SU-DHL-6 (cell line): ENCODE measurements around the gene PNMA8C.

ENCODE experiments used
- H2AFZ ChIP-seq: fragments of 200-600 bp; sonication (generic); 2 replicates; pipeline ENCODE4 v1.6.1; 2014; ENCODE audit warnings: low read depth, mild to moderate bottlenecking, moderate library complexity, mixed read lengths, antibody characterized with exemption, low read length; ENCODE audit not compliant: severe bottlenecking
- H3F3A ChIP-seq: fragments of 200-600 bp; shearing (Covaris generic); 2 replicates; pipeline ENCODE4 v1.6.0; 2016; ENCODE audit warnings: antibody characterized with exemption, mild to moderate bottlenecking; ENCODE audit not compliant: insufficient read depth
- H3K27ac ChIP-seq: fragments of 200-600 bp; sonication (generic); 2 replicates; pipeline ENCODE4 v1.5.1; 2016; ENCODE audit warnings: low read depth, mild to moderate bottlenecking, low read length, moderate library complexity, mixed read lengths
- H3K27me3 ChIP-seq: fragments of 200-600 bp; sonication (generic), shearing (Covaris generic); 2 replicates; pipeline ENCODE4 v1.6.0; 2014; ENCODE audit warnings: mild to moderate bottlenecking, low read length
- H3K36me3 ChIP-seq: fragments of 200-600 bp; sonication (generic); 2 replicates; pipeline ENCODE4 v1.6.1; 2014; ENCODE audit warnings: mild to moderate bottlenecking, low read length, mixed read lengths
- H3K4me2 ChIP-seq: fragments of 300-600, 200-600 bp; shearing (Covaris generic), sonication (generic); 2 replicates; pipeline ENCODE4 v1.6.0; 2014; ENCODE audit warnings: low read length, low read depth, mild to moderate bottlenecking; ENCODE audit not compliant: poor library complexity, severe bottlenecking
- H3K4me3 ChIP-seq: fragments of 200-600 bp; sonication (generic); 2 replicates; pipeline ENCODE4 v1.5.1; 2014; ENCODE audit warnings: antibody characterized with exemption, low read length, mild to moderate bottlenecking, mixed read lengths; ENCODE audit not compliant: insufficient read depth, poor library complexity, severe bottlenecking
- H3K79me2 ChIP-seq: fragments of 200-600 bp; sonication (generic); 2 replicates; pipeline ENCODE4 v1.6.1; 2014; ENCODE audit warnings: mild to moderate bottlenecking, low read length, moderate library complexity; ENCODE audit not compliant: insufficient read depth
- H3K9ac ChIP-seq: fragments of 200-600 bp; sonication (generic); 2 replicates; pipeline ENCODE4 v1.7.0; 2014; ENCODE audit warnings: mild to moderate bottlenecking, low read length
- H3K9me2 ChIP-seq: fragments of 200-600 bp; sonication (generic); replicated peaks from 2 replicates; pipeline ENCODE4 v1.6.1; 2014; ENCODE audit warnings: low read length; ENCODE audit not compliant: insufficient read depth
- H3K9me3 ChIP-seq: fragments of 200-600 bp; sonication (generic); 2 replicates; pipeline ENCODE4 v1.6.1; 2014; ENCODE audit warnings: low read length, mixed read lengths; ENCODE audit not compliant: insufficient read depth
- H4K20me1 ChIP-seq: fragments of 200-600 bp; sonication (generic); 2 replicates; pipeline ENCODE4 v1.6.1; 2014; ENCODE audit warnings: low read depth, mild to moderate bottlenecking, antibody characterized with exemption, low read length, moderate library complexity, mixed read lengths
- EZH2phosphoT487 ChIP-seq: fragments of 200-600 bp; sonication (generic), shearing (Covaris generic); conservative IDR thresholded peaks from 2 replicates; pipeline ENCODE4 v1.6.1; 2018; ENCODE audit warnings: mild to moderate bottlenecking, antibody characterized with exemption, low read length, moderate library complexity, mixed read lengths
- TF ChIP-seq, protein P1 (sequence below): fragments of 200-600 bp; sonication (generic); IDR thresholded peaks from one replicate; pipeline ENCODE4 v1.5.1; 2017; ENCODE audit warnings: antibody characterized with exemption, mild to moderate bottlenecking, low read length, moderate library complexity; ENCODE audit not compliant: insufficient read depth, poor library complexity, severe bottlenecking

Gene PNMA8C

GRCh38 chr19:46431824-46432223 lies 3.1 kb upstream of the PNMA8C start:
- no peaks in the 10 kb centered on the region for H3K27me3 ChIP-seq
- TF ChIP-seq, protein P1, sequence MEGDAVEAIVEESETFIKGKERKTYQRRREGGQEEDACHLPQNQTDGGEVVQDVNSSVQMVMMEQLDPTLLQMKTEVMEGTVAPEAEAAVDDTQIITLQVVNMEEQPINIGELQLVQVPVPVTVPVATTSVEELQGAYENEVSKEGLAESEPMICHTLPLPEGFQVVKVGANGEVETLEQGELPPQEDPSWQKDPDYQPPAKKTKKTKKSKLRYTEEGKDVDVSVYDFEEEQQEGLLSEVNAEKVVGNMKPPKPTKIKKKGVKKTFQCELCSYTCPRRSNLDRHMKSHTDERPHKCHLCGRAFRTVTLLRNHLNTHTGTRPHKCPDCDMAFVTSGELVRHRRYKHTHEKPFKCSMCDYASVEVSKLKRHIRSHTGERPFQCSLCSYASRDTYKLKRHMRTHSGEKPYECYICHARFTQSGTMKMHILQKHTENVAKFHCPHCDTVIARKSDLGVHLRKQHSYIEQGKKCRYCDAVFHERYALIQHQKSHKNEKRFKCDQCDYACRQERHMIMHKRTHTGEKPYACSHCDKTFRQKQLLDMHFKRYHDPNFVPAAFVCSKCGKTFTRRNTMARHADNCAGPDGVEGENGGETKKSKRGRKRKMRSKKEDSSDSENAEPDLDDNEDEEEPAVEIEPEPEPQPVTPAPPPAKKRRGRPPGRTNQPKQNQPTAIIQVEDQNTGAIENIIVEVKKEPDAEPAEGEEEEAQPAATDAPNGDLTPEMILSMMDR = peak; percentile 30
- no peak for TF ChIP-seq EZH2phosphoT487
- no peaks in the 10 kb centered on the region for H4K20me1 ChIP-seq
- peaks cover 17% of the 10 kb centered on the region for H3F3A ChIP-seq
- no peak overlapping the region for H2AFZ ChIP-seq
- no peak overlapping the region for H3K4me3 ChIP-seq
- H3K36me3 ChIP-seq = no peaks in the 10 kb centered on the region
- no peaks in the 10 kb centered on the region for H3K9me3 ChIP-seq
- no peak overlapping the region for H3K9ac ChIP-seq
- H3K4me2 ChIP-seq = peak overlapping the region; percentile 51
- H3K79me2 ChIP-seq = no peaks in the 10 kb centered on the region
- peak overlapping the region; percentile 92 for H3K27ac ChIP-seq
- H3K9me2 ChIP-seq = no peaks in the 10 kb centered on the region

- no peaks in the 10 kb centered on the region for H3K79me2 ChIP-seq
- H3K4me2 ChIP-seq = no peak overlapping the region
- no peak overlapping the region for H3K9ac ChIP-seq
- no peak overlapping the region for H3K4me3 ChIP-seq
- H3K27me3 ChIP-seq = no peaks in the 10 kb centered on the region
- peaks cover 22% of the 10 kb centered on the region for H3F3A ChIP-seq
- no peaks in the 10 kb centered on the region for H4K20me1 ChIP-seq
- TF ChIP-seq, protein P1 = no peak
- no peak for TF ChIP-seq EZH2phosphoT487
- H3K27ac ChIP-seq = no peak overlapping the region
- H3K36me3 ChIP-seq = no peaks in the 10 kb centered on the region
- no peaks in the 10 kb centered on the region for H3K9me2 ChIP-seq
- H3K9me3 ChIP-seq = no peaks in the 10 kb centered on the region
- no peak overlapping the region for H2AFZ ChIP-seq
Observed at GRCh38 chr19:46429999-46430398, 1.3 kb upstream of the PNMA8C start.

GRCh38 chr19:46427518-46428045 lies 1.2 kb downstream of the PNMA8C start:
- peaks cover 19% of the 10 kb centered on the region for H3F3A ChIP-seq
- no peaks in the 10 kb centered on the region for H3K9me2 ChIP-seq
- no peak overlapping the region for H3K9ac ChIP-seq
- H4K20me1 ChIP-seq = no peaks in the 10 kb centered on the region
- no peak overlapping the region for H3K4me3 ChIP-seq
- no peaks in the 10 kb centered on the region for H3K79me2 ChIP-seq
- H3K9me3 ChIP-seq = no peaks in the 10 kb centered on the region
- H3K27ac ChIP-seq = no peak overlapping the region
- no peaks in the 10 kb centered on the region for H3K36me3 ChIP-seq
- no peak overlapping the region for H2AFZ ChIP-seq
- peak overlapping the region; percentile 47 for H3K4me2 ChIP-seq
- H3K27me3 ChIP-seq = no peaks in the 10 kb centered on the region
- TF ChIP-seq EZH2phosphoT487 = no peak
- TF ChIP-seq, protein P1 = no peak
